Daoy (cell line): ENCODE measurements around the gene ALDH3B2. TPM values are rescaled to one million over a fixed set of nuclear protein-coding genes. Genes with fewer than 3 reads are reported as not detected.
"Not testable (repeated sequence)": the region's sequence is repeated elsewhere in the genome, so short reads cannot be mapped to it uniquely, and the experiment has no call there.

Source experiments
- DNase-seq: peaks from one replicate; pipeline ENCODE4 v3.0.0-alpha.2; 2015; ENCODE audit warnings: low read depth
- total RNA-seq: library from RNA; depleted of rRNA; stranded (reverse); fragments of >200 nt; shearing (Covaris generic); gene quantifications from 2 replicates; pipeline ENCODE4 v1.2.3, GENCODE V29; 2014; rRNA removed

Gene ALDH3B2
- 0.23 TPM in 1 of 2 replicates, not detected in the other for total RNA-seq

GRCh38 chr11:67674442-67674871, at the start of gene ALDH3B2:
ALDH3B2 (minus strand) TSS chr11:67674623; CDS start chr11:67666935, 7,688 bp downstream.
- no peak for DNase-seq

- not testable (repeated sequence) for DNase-seq
Measured at GRCh38 chr11:67723036-67723435, 48.6 kb upstream of the ALDH3B2 start.

- not testable (repeated sequence) for DNase-seq
Measured at GRCh38 chr11:67716226-67716625, 41.8 kb upstream of the ALDH3B2 start.

GRCh38 chr11:67715801-67716200, 41.4 kb upstream of the ALDH3B2 start:
- DNase-seq, result not testable (repeated sequence)

- DNase-seq, result not testable (repeated sequence)
Measured at GRCh38 chr11:67713892-67714509, 39.6 kb upstream of the ALDH3B2 start.

- DNase-seq, result not testable (repeated sequence)
Measured at GRCh38 chr11:67711676-67712075, 37.3 kb upstream of the ALDH3B2 start.

GRCh38 chr11:67711212-67711611, 36.8 kb upstream of the ALDH3B2 start:
- not testable (repeated sequence) for DNase-seq

GRCh38 chr11:67709806-67710205, 35.4 kb upstream of the ALDH3B2 start:
- not testable (repeated sequence) for DNase-seq

GRCh38 chr11:67705264-67705663, 30.8 kb upstream of the ALDH3B2 start:
- DNase-seq, result no peak

GRCh38 chr11:67704524-67704923, 30.1 kb upstream of the ALDH3B2 start:
- DNase-seq, result no peak

- DNase-seq, result not testable (repeated sequence)
Measured at GRCh38 chr11:67703709-67704108, 29.3 kb upstream of the ALDH3B2 start.

GRCh38 chr11:67700548-67701262, 26.3 kb upstream of the ALDH3B2 start:
- peak; percentile 53 for DNase-seq

GRCh38 chr11:67700141-67700540, 25.7 kb upstream of the ALDH3B2 start:
- no peak for DNase-seq

GRCh38 chr11:67699521-67699920, 25.1 kb upstream of the ALDH3B2 start:
- DNase-seq, result peak; percentile 53

GRCh38 chr11:67698247-67698646, 23.8 kb upstream of the ALDH3B2 start:
- DNase-seq, result peak; percentile 14

- DNase-seq, result no peak
Measured at GRCh38 chr11:67697846-67698245, 23.4 kb upstream of the ALDH3B2 start.

GRCh38 chr11:67696998-67697397, 22.6 kb upstream of the ALDH3B2 start:
- no peak for DNase-seq

- no peak for DNase-seq
Measured at GRCh38 chr11:67695606-67696005, 21.2 kb upstream of the ALDH3B2 start.

- DNase-seq, result no peak
Measured at GRCh38 chr11:67694875-67695555, 20.6 kb upstream of the ALDH3B2 start.

GRCh38 chr11:67691149-67691548, 16.7 kb upstream of the ALDH3B2 start:
- no peak for DNase-seq

GRCh38 chr11:67689178-67689577, 14.8 kb upstream of the ALDH3B2 start:
- no peak for DNase-seq

GRCh38 chr11:67687986-67688385, 13.6 kb upstream of the ALDH3B2 start:
- DNase-seq, result no peak
